PC-9 (cell line): Measurements from ENCODE around the gene STAMBP. TPM values are rescaled to one million over a fixed set of nuclear protein-coding genes. Genes with fewer than 3 reads are reported as not detected.

ENCODE experiments used
- BruUV-seq: library from RNA; stranded (reverse); fragments of 400-500 nt; replicated peaks from 2 replicates; lab custom pipeline; 2021; lab: Mats Ljungman, UMichigan
- CTCF ChIA-PET: fragments of 300-600 bp; sonication (Branson Sonifier 250); formaldehyde crosslinking; loops from one replicate; lab custom pipeline; 2022; ENCODE audit warnings: antibody characterized with exemption; lab: Charles Lee
- POLR2A ChIA-PET: fragments of 300-600 bp; sonication (Branson Sonifier 250); formaldehyde crosslinking; loops from one replicate; lab custom pipeline; 2022; ENCODE audit warnings: antibody characterized with exemption; ENCODE audit not compliant: unreplicated experiment; lab: Charles Lee
- DNase-seq, 2 experiments: peaks; one replicate each; pipeline versions ENCODE4 v3.0.0 to v3.0.0-alpha.2; 2015 to 2022; ENCODE audit warnings: mixed read lengths in 1 of 2
- H2AFZ ChIP-seq: fragments of 200-600 bp; sonication (generic); 2 replicates; pipeline ENCODE4 v1.8.1; 2017; ENCODE audit warnings: antibody characterized with exemption
- H3F3A ChIP-seq: fragments of 200-600 bp; sonication (generic); 2 replicates; pipeline ENCODE4 v1.8.1; 2017; ENCODE audit warnings: antibody characterized with exemption, mild to moderate bottlenecking, low read depth; ENCODE audit not compliant: insufficient read depth
- H3K27ac ChIP-seq: fragments of 200-600 bp; sonication (generic); 2 replicates; pipeline ENCODE4 v1.6.1; 2016; ENCODE audit warnings: mixed run types
- H3K27me3 ChIP-seq: fragments of 200-600 bp; sonication (generic); 2 replicates; pipeline ENCODE4 v1.6.1; 2016; ENCODE audit warnings: low read depth, mixed run types; ENCODE audit not compliant: insufficient read depth
- H3K36me3 ChIP-seq: fragments of 200-600 bp; sonication (generic); 2 replicates; pipeline ENCODE4 v1.6.1; 2016; ENCODE audit warnings: low read depth, mixed run types
- H3K4me1 ChIP-seq: fragments of 200-600 bp; sonication (generic); replicated peaks from 2 replicates; pipeline ENCODE4 v1.6.1; 2016; ENCODE audit warnings: mixed run types; ENCODE audit not compliant: insufficient read depth
- H3K4me2 ChIP-seq: fragments of 200-600 bp; sonication (generic); 2 replicates; pipeline ENCODE4 v1.6.1; 2017; ENCODE audit warnings: mixed run types
- H3K4me3 ChIP-seq: fragments of 200-600 bp; sonication (generic); 2 replicates; pipeline ENCODE4 v1.6.1; 2016; ENCODE audit warnings: mixed run types
- H3K79me2 ChIP-seq: fragments of 200-600 bp; sonication (generic); 2 replicates; pipeline ENCODE4 v1.6.1; 2017; ENCODE audit warnings: low read depth, mixed run types
- H3K9me2 ChIP-seq: fragments of 200-600 bp; sonication (generic); 2 replicates; pipeline ENCODE4 v1.8.1; 2017; ENCODE audit warnings: mild to moderate bottlenecking; ENCODE audit not compliant: insufficient read depth
- H3K9me3 ChIP-seq: fragments of 200-600 bp; sonication (generic); 2 replicates; pipeline ENCODE4 v1.8.1; 2016; ENCODE audit warnings: low read depth; ENCODE audit not compliant: insufficient read depth
- H4K20me1 ChIP-seq: fragments of 200-600 bp; sonication (generic); 2 replicates; pipeline ENCODE4 v1.8.1; 2017; ENCODE audit not compliant: insufficient read depth
- CTCF ChIP-seq: fragments of 200-600 bp; sonication (generic); conservative IDR thresholded peaks from 2 replicates; pipeline ENCODE4 v1.6.1; 2017; ENCODE audit warnings: mixed run types, antibody characterized with exemption, mild to moderate bottlenecking, moderate library complexity
- EZH2 ChIP-seq: fragments of 200-600 bp; sonication (generic); IDR thresholded peaks from 2 replicates; pipeline ENCODE4 v1.8.0; 2017; ENCODE audit warnings: antibody characterized with exemption, low read depth
- intact Hi-C: fragments of 100-400 bp; cut with micrococcal nuclease; formaldehyde crosslinking; loops from one replicate; pipeline ENCODE4 v1.10.0; 2022; ENCODE audit not compliant: unreplicated experiment
- total RNA-seq: library from RNA; stranded (reverse); gene quantifications from 2 replicates; pipeline ENCODE4 v1.2.3, GENCODE V29; 2021

The STAMBP gene
- total RNA-seq, 1 experiment from 2014 or later, result 52.2 TPM

GRCh38 chr2:73827018-73827417, 1.7 kb upstream of the STAMBP start:
- intact Hi-C loops, result no loop called here
- H3K27me3 ChIP-seq, result no peaks in the 10 kb centered on the region
- peaks cover 10% of the 10 kb centered on the region for H3K36me3 ChIP-seq
- TF ChIP-seq EZH2 (no peak), CTCF (peak; percentile 28; the same call in 1 of the 2 replicates)
- DNase-seq, result no peak
- H3K9me2 ChIP-seq, result no peaks in the 10 kb centered on the region
- ChIA-PET POLR2A (no interaction called here), CTCF (interaction anchor here (0.7 to 1.3 kb wide), 2 partner anchors 162 to 325 kb away, joined by 3 to 4 read pairs; no protein-coding TSS in a partner anchor)
- no peaks in the 10 kb centered on the region for H3K9me3 ChIP-seq
- H3K4me2 ChIP-seq, result no peak overlapping the region
- H3K79me2 ChIP-seq, result peaks cover 29% of the 10 kb centered on the region
- no peak overlapping the region for H3K4me3 ChIP-seq
- no peaks in the 10 kb centered on the region for H4K20me1 ChIP-seq
- H3K4me1 ChIP-seq, result peaks cover 31% of the 10 kb centered on the region
- no TSS peak for BruUV-seq
- no peak overlapping the region for H2AFZ ChIP-seq
- no peak overlapping the region for H3K27ac ChIP-seq
- H3F3A ChIP-seq, result peaks cover 8% of the 10 kb centered on the region; the same call in 1 of the 2 replicates

GRCh38 chr2:73827660-73828388, 937 bp upstream of the STAMBP start:
- no peaks in the 10 kb centered on the region for H4K20me1 ChIP-seq
- H2AFZ ChIP-seq, result peak overlapping the region; percentile 94
- no TSS peak for BruUV-seq

More at GRCh38 chr2:73827660-73828388, 937 bp upstream of the STAMBP start:
- no peak for TF ChIP-seq EZH2
- no peak for TF ChIP-seq CTCF
- H3K27ac ChIP-seq, result no peak overlapping the region
- DNase-seq, result no peak
- H3F3A ChIP-seq, result peaks cover 8% of the 10 kb centered on the region; the same call in 1 of the 2 replicates
- H3K36me3 ChIP-seq, result peaks cover 16% of the 10 kb centered on the region
- H3K4me3 ChIP-seq, result peak overlapping the region; percentile 90; the same call in 1 of the 2 replicates
- H3K27me3 ChIP-seq, result no peaks in the 10 kb centered on the region
- no peaks in the 10 kb centered on the region for H3K9me2 ChIP-seq
- intact Hi-C loops, result no loop called here
- POLR2A ChIA-PET, result interaction anchor here (0.5 to 0.6 kb wide), 4 partner anchors 70 to 350 kb away, joined by 3 to 4 read pairs (median 3); no protein-coding TSS in a partner anchor
- H3K79me2 ChIP-seq, result peaks cover 37% of the 10 kb centered on the region
- peaks cover 36% of the 10 kb centered on the region for H3K4me1 ChIP-seq
- no peaks in the 10 kb centered on the region for H3K9me3 ChIP-seq
- CTCF ChIA-PET, result interaction anchor here (0.6 to 1.3 kb wide), 5 partner anchors 293 to 364 kb away, joined by 3 to 4 read pairs (median 4); partner anchors contain the start of gene MOB1A
- H3K4me2 ChIP-seq, result peak overlapping the region; percentile 91
